HCT116 (cell line): ENCODE data around the gene SORCS2. TPM values are rescaled to one million over a fixed set of nuclear protein-coding genes. Genes with fewer than 3 reads are reported as not detected.

Experiments
- ATAC-seq: fragments of 200-7000 bp; cut with Tn5 transposase; 2 replicates; pipeline ENCODE4 v1.9.1; 2020; ENCODE audit warnings: mild to moderate bottlenecking, moderate library complexity
- BruUV-seq: library from RNA; stranded (reverse); fragments of 400-500 nt; replicated peaks from 2 replicates; lab custom pipeline; 2021; lab: Mats Ljungman, UMichigan
- CTCF ChIA-PET: fragments of 300-600 bp; sonication (Branson Sonifier 250); formaldehyde crosslinking; loops from one replicate; lab custom pipeline; 2021; ENCODE audit warnings: antibody characterized with exemption; lab: Charles Lee
- POLR2A ChIA-PET: fragments of 300-600, 350-600 bp; sonication (Branson Sonifier 250); formaldehyde crosslinking; loops from one replicate; lab custom pipeline; 2021; ENCODE audit warnings: antibody characterized with exemption; lab: Charles Lee
- RAD21 ChIA-PET, 2 experiments: fragments of 300-600 bp; sonication (Branson Sonifier 250); formaldehyde crosslinking; loops; one replicate each; lab custom pipeline; 2023; ENCODE audit warnings: low total read pairs in 2 of 2; ENCODE audit not compliant: uncharacterized antibody in 2 of 2, unreplicated experiment in 2 of 2, low non-redundant PET in 1 of 2; lab: Charles Lee
- DNase-seq: peaks from one replicate; pipeline ENCODE4 v3.0.0-alpha.2; 2010; ENCODE audit warnings: low read depth, low spot score
- H2AFZ ChIP-seq: fragments of 200-600 bp; shearing (Covaris generic), sonication (generic); 2 replicates; pipeline ENCODE4 v1.6.1; 2017; ENCODE audit warnings: low read depth, mixed run types, mixed read lengths, antibody characterized with exemption, low read length; ENCODE audit not compliant: poor library complexity, severe bottlenecking
- H3K27ac ChIP-seq: 2 replicates; pipeline ENCODE4 v1.5.1; 2012; ENCODE audit warnings: low read depth, low read length
- H3K27me3 ChIP-seq: fragments of 200-600 bp; sonication (generic); 2 replicates; pipeline ENCODE4 v1.6.1; 2016; ENCODE audit warnings: mixed run types, low read length, mixed read lengths; ENCODE audit not compliant: insufficient read depth
- H3K36me3 ChIP-seq, 2 experiments: fragments of 200-500 bp in 1 of 2; fragments of 200-600 bp in 1 of 2; sonication (Bioruptor generic) in 1 of 2; sonication (generic) in 1 of 2; 2 replicates each; pipeline versions ENCODE4 v1.5.1 to v1.6.1; 2014 to 2016; ENCODE audit warnings: low read length in 2 of 2, inconsistent platforms in 1 of 2, mixed read lengths in 1 of 2, mixed run types in 1 of 2; ENCODE audit not compliant: insufficient read depth in 2 of 2, control insufficient read depth in 1 of 2
- H3K4me1 ChIP-seq, 2 experiments: fragments of 200-600 bp in 1 of 2; sonication (generic) in 1 of 2; 2 replicates each; pipeline versions ENCODE4 v1.5.1 to v1.6.1; 2012 to 2017; ENCODE audit warnings: low read length in 2 of 2, inconsistent platforms in 1 of 2, mild to moderate bottlenecking in 1 of 2, mixed read lengths in 1 of 2, mixed run types in 1 of 2, moderate library complexity in 1 of 2; ENCODE audit not compliant: insufficient read depth in 2 of 2, control insufficient read depth in 1 of 2
- H3K4me2 ChIP-seq: fragments of 200-600 bp; sonication (generic); 2 replicates; pipeline ENCODE4 v1.6.1; 2017; ENCODE audit warnings: mixed run types, low read length, mixed read lengths
- H3K4me3 ChIP-seq, 2 experiments: fragments of 200-600 bp in 1 of 2; sonication (generic) in 1 of 2; replicated peaks in 1 of 2; 2 replicates each; pipeline ENCODE4 v1.5.1; 2011 to 2016; ENCODE audit warnings: low read length in 2 of 2, control low read depth in 1 of 2, low read depth in 1 of 2, mild to moderate bottlenecking in 1 of 2, mixed read lengths in 1 of 2, mixed run types in 1 of 2
- H3K79me2 ChIP-seq: fragments of 200-600 bp; sonication (generic); 2 replicates; pipeline ENCODE4 v1.6.1; 2017; ENCODE audit warnings: mild to moderate bottlenecking, mixed run types, low read length, moderate library complexity, mixed read lengths; ENCODE audit not compliant: insufficient read depth
- H3K9ac ChIP-seq: fragments of 200-600 bp; sonication (generic); 2 replicates; pipeline ENCODE4 v1.6.1; 2016; ENCODE audit warnings: low read length, mixed read lengths
- H3K9me2 ChIP-seq: fragments of 200-600 bp; sonication (generic), shearing (Covaris generic); 2 replicates; pipeline ENCODE4 v1.6.1; 2017; ENCODE audit warnings: mixed run types, mild to moderate bottlenecking, moderate library complexity; ENCODE audit not compliant: insufficient read depth
- H3K9me3 ChIP-seq, 2 experiments: fragments of 200-500 bp in 1 of 2; fragments of 200-600 bp in 1 of 2; sonication (Bioruptor generic) in 1 of 2; sonication (generic) in 1 of 2; 2 replicates each; pipeline ENCODE4 v1.6.1; 2014 to 2017; ENCODE audit warnings: low read length in 2 of 2, mixed read lengths in 2 of 2, inconsistent platforms in 1 of 2, low read depth in 1 of 2, mild to moderate bottlenecking in 1 of 2, mixed run types in 1 of 2, moderate library complexity in 1 of 2; ENCODE audit not compliant: control insufficient read depth in 1 of 2, insufficient read depth in 1 of 2
- H4K20me1 ChIP-seq: fragments of 200-600 bp; sonication (generic), shearing (Covaris generic); 2 replicates; pipeline ENCODE4 v1.6.1; 2017; ENCODE audit warnings: mixed run types, mild to moderate bottlenecking, moderate library complexity; ENCODE audit not compliant: insufficient read depth
- CEBPB ChIP-seq: IDR thresholded peaks from 2 replicates; pipeline ENCODE4 v1.6.1; 2012; ENCODE audit warnings: low read depth
- CTCF ChIP-seq, 3 experiments: fragments of 200-600 bp in 1 of 3; sonication (generic) in 1 of 3; IDR thresholded peaks in 2 of 3; conservative IDR thresholded peaks in 1 of 3; 2 replicates each; pipeline ENCODE4 v1.5.1; 2012 to 2017; ENCODE audit warnings: low read depth in 2 of 3, low read length in 2 of 3, antibody characterized with exemption in 1 of 3, borderline replicate concordance in 1 of 3, control low read depth in 1 of 3, mild to moderate bottlenecking in 1 of 3, mixed read lengths in 1 of 3, mixed run types in 1 of 3, moderate library complexity in 1 of 3; ENCODE audit not compliant: insufficient read depth in 1 of 3
- EZH2phosphoT487 ChIP-seq: fragments of 200-600 bp; IDR thresholded peaks from 2 replicates; pipeline ENCODE4 v1.6.1; 2018; ENCODE audit warnings: antibody characterized with exemption, borderline replicate concordance
- FOSL1 ChIP-seq: IDR thresholded peaks from 2 replicates; pipeline ENCODE4 v1.6.1; 2012; ENCODE audit warnings: low read depth
- POLR2AphosphoS5 ChIP-seq: IDR thresholded peaks from 2 replicates; pipeline ENCODE4 v1.6.1; 2011; ENCODE audit warnings: mild to moderate bottlenecking, low read depth, low read length, moderate library complexity
- SRF ChIP-seq: IDR thresholded peaks from 2 replicates; pipeline ENCODE4 v1.6.1; 2012; ENCODE audit warnings: low read depth
- TCF7L2 ChIP-seq: IDR thresholded peaks from 2 replicates; pipeline ENCODE4 v1.7.0; 2011; ENCODE audit warnings: borderline replicate concordance, inconsistent platforms; ENCODE audit not compliant: insufficient read depth, insufficient read length; ENCODE audit errors: extremely low read depth
- ZBTB33 ChIP-seq: IDR thresholded peaks from 2 replicates; pipeline ENCODE4 v1.6.1; 2011; ENCODE audit warnings: mild to moderate bottlenecking, low read length, moderate library complexity; ENCODE audit not compliant: insufficient replicate concordance; ENCODE audit errors: extremely low read depth
- ZFX ChIP-seq: fragments of 450-650 bp; IDR thresholded peaks from 2 replicates; pipeline ENCODE4 v1.6.1; 2017
- intact Hi-C: fragments of 100-400 bp; cut with micrococcal nuclease; formaldehyde crosslinking; loops from 2 replicates; pipeline ENCODE4 v1.10.0; 2022
- total RNA-seq: library from RNA; stranded (reverse); gene quantifications from one replicate; pipeline ENCODE4 v1.2.1, GENCODE V29; 2021; ENCODE audit not compliant: unreplicated experiment

The SORCS2 gene
- total RNA-seq, 1 experiment from 2014 or later: 0.37 TPM

- H3K27me3 ChIP-seq: no peaks in the 10 kb centered on the region
- intact Hi-C loops: no loop called here
- no peak overlapping the region for H3K4me2 ChIP-seq
- H3K9me2 ChIP-seq: no peaks in the 10 kb centered on the region
- RAD21 ChIA-PET: no interaction called here
- no peak overlapping the region for H2AFZ ChIP-seq
- H3K27ac ChIP-seq: no peak overlapping the region
- no peaks in the 10 kb centered on the region for H3K79me2 ChIP-seq
- no peak overlapping the region for H3K4me3 ChIP-seq
- no peak for DNase-seq
- H3K9me3 ChIP-seq: peaks cover 0 to 4% of the 10 kb centered on the region in 2 experiments; a peak in 1 of 4 replicates
- no peak for ATAC-seq
- H4K20me1 ChIP-seq: no peaks in the 10 kb centered on the region
- H3K9ac ChIP-seq: no peak overlapping the region
- no peaks in the 10 kb centered on the region for H3K4me1 ChIP-seq
- POLR2A ChIA-PET: no interaction called here
- CTCF ChIA-PET: no interaction called here
- TF ChIP-seq ZFX (no peak), ZBTB33 (no peak), EZH2phosphoT487 (no peak), POLR2AphosphoS5 (no peak), CTCF (IDR thresholded peaks at IDR 0.05 in 2 of 3, conservative IDR thresholded peaks at IDR 0.05 in 1 of 3; ENCODE audit: borderline replicate concordance in 1 of 3, insufficient read depth in 1 of 3, low read depth in 2 of 3, low read length in 2 of 3) (no peak), FOSL1 (no peak), CEBPB (no peak), TCF7L2 (no peak), SRF (no peak)
- H3K36me3 ChIP-seq: no peaks in the 10 kb centered on the region
- no TSS peak for BruUV-seq
Observed at GRCh38 chr4:7410446-7410845, 218.1 kb downstream of the SORCS2 start.
